ENCODE results near the gene BOC.

DNA sequence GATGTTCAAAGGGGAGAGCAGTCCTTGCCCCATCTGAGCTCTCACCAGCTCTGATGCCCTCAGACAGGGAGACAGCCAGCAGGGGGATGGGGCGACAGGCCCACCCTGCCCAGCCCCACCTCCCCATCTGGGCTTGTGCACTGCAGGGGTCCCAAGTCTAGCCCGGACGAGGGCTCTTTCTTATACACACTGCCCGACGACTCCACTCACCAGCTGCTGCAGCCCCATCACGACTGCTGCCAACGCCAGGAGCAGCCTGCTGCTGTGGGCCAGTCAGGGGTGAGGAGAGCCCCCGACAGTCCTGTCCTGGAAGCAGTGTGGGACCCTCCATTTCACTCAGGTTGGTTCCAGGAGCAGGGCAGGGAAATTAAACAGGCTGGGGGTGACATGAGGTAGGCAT lies 73.9 kb downstream of the BOC start:
- TF ChIP-seq, protein P1, sequence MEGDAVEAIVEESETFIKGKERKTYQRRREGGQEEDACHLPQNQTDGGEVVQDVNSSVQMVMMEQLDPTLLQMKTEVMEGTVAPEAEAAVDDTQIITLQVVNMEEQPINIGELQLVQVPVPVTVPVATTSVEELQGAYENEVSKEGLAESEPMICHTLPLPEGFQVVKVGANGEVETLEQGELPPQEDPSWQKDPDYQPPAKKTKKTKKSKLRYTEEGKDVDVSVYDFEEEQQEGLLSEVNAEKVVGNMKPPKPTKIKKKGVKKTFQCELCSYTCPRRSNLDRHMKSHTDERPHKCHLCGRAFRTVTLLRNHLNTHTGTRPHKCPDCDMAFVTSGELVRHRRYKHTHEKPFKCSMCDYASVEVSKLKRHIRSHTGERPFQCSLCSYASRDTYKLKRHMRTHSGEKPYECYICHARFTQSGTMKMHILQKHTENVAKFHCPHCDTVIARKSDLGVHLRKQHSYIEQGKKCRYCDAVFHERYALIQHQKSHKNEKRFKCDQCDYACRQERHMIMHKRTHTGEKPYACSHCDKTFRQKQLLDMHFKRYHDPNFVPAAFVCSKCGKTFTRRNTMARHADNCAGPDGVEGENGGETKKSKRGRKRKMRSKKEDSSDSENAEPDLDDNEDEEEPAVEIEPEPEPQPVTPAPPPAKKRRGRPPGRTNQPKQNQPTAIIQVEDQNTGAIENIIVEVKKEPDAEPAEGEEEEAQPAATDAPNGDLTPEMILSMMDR (IDR thresholded peaks at IDR 0.05; ENCODE audit: borderline replicate concordance, extremely low read depth, low read length, poor library complexity, severe bottlenecking): no peak
- TF ChIP-seq EZH2 (IDR thresholded peaks at IDR 0.05; ENCODE audit: borderline replicate concordance, low read depth, low read length, severe bottlenecking): no peak
